ENCODE results near the gene TRERF1.

The TRERF1 gene

GRCh38 chr6:42393339-42393738, 58.4 kb downstream of the TRERF1 start:
- no peak for DNase-seq

DNA sequence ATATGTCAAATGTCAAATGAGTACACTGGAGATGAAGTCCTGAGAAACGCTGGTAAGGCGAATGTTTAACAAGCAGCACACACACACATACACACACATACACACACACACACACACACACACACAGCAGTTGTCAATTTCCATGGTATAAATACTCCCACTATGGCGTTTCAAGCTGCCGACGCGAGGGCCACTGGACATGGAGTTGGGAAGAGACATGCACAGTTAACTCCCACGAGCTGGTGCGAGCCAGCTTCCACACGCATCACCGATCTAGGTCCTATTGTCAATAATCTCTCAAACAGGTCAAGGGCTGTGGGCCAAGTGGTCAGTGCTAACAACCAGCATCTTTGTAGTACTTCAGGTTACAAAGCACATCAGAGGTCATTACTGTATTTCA, 58.9 kb downstream of the TRERF1 start:
- no peak for DNase-seq

DNA sequence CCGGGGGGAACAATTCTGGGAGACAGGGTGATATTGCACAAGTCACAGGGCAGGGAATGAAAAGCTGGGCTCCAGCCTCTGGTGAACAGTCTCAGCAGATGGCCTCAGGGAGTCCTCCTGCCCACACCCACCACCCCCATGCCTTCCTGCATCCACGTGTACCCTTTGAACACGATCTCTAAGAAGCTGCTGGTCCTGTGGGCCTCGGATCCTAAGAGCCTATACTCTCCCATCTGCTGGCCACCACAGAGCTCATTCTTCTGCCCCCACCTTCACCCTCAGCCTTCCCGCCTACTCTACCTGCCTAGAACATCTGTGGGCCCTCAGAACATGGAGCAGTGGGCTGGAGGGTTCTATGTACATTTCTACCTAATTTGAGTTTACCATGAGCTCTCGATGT, 60.3 kb downstream of the TRERF1 start:
- DNase-seq: no peak

DNA sequence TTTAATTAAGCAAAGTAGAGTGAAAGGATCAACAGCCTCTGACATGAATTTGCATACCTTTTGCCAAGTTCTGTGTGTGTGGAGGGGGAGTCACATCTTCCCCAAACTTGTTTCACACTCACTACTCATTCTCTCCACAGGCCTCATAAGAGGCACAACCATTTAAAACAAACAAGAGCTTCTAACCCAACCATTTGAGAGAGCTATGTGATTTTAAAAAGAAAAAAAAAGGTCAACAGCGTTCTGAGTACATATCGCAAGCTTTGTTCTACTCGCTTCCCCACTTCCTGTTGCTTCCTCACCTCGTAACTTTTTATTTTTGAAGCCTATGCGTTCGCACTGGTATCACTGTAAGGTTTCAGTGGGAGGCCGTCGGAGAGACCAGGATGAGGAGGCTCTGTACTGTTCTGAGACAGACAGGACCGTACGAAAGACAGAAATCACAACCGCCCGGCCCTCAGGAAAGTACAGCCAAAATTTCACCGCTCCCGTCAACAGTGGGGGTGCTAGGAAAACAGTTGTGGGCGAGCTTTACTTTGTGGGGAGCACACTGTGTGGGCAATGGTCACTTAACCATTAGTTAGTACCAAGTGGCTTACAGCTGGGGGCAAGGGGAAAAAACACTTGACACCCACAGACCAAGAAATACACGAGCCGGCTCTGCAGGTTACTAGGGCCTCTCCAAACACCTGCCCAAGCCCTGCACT, 61.3 kb downstream of the TRERF1 start:
- DNase-seq: no peak

DNA sequence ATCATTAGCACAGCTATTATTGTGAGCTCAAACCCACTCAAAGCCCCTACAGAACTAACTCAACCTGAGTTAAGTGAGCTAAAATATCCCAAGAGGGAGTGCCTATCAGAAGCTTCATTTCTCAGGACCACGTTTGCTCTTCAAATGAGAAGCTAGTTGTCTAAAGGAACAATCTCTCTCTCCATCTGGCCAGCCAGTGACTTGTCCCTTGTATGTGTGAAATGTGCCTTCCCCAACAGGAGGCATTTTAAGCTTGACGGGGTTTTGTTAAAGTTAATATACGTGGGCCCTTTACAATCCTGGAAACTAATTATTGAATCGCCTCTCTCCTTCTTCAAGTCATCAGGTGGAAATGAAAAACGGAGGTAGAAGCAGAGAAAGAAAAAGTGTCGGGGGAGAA, 62.0 kb downstream of the TRERF1 start:
- DNase-seq: no peak

GRCh38 chr6:42388046-42388445, 63.7 kb downstream of the TRERF1 start:
- DNase-seq: no peak

- DNase-seq: no peak
Observed at GRCh38 chr6:42387336-42387735, 64.4 kb downstream of the TRERF1 start.

GRCh38 chr6:42385339-42385738, 66.4 kb downstream of the TRERF1 start:
- no peak for DNase-seq

DNA sequence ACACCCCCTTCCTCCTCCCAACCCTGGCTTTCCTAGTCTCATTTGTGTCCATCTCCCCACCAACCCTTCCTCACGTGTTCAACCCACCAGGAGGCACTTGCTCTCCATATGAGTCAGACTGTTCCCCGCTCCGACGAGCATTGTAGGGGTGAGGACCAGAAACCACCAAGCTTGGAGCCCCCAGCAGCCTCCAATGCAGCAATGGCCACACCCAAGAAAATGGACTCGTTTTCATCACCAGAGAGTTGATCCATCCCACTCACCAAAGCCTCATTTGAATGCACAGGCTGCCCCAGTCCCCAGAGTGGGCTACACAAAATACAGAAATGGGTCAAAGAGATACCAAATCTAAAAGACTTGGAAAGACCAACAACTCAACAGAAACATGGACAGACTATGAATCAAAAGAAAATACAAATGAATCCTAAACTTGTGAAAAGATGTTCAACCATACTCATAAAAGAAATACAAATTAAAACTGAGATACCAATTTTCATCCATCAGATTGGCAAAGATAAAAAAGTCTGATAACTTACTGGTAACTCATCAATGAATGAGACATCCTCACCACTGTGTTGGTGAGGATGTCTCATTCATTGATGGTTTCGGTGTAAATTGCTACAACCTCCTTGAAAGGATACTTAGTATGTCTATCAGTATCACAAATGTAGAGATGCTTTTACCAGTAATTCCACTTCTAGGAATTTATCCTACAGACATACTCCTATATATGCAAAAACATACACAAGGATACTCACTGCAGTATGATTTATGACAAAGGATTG, 68.1 kb downstream of the TRERF1 start:
- no peak for DNase-seq

DNA sequence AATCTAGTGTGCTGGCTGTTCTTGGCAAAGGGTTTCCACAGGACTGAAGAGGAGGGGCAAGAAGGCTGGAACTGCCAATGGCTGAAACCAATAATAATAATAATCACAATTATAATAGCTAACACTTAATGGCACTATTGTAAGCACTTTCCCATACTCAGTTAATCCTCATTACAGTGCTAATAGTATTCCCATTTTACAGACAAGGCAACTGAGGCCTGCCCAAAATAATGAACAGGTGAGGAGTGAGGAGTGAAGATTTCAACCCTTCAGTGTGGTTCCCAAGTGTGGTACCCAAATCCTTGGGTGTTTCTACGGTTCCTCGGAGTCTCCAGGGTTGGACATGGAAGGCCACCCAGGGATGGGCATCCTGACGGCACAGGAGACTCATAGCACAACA, 69.9 kb downstream of the TRERF1 start:
- no peak for DNase-seq

- no peak for DNase-seq
Observed at GRCh38 chr6:42380228-42380979, 71.3 kb downstream of the TRERF1 start.

DNA sequence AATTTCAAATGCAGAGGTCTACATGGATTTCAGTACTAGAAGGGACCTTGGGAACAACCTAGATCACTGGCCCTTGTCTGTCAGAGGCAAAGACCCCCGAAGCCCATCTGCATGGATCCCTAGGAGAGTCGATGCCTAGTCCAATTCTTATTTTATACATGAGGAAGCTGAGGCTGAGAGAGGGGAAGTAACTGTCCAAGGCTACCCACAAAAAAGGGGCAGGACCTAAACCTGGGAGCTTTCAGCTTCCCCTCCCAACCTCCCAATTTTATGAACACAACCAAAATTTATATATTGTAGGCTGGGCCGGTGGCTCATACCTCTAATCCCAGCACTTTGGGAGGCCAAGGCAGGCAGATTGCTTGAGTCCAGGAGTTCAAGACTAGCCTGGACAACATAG, 73.2 kb downstream of the TRERF1 start:
- DNase-seq: no peak

DNA sequence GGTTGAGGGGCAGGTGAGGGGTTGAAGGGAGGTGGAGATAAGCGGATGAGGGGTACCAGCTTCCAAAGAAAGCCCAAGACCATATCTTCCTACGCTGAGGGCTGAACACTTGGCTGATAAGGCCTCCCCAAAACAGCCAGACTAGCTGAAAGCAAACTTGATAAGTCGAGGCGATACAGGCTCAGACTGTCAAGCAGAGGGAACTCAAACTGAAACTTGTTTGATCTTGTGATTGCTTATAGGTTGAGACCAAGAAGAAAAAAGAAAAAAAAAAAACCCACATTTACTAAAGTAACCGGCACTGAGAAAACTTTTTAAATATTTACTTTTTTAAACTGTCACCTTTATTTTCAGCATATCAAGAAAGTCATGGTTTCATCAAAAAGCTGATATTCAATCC, 73.6 kb downstream of the TRERF1 start:
- no peak for DNase-seq

GRCh38 chr6:42375007-42375635, 76.6 kb downstream of the TRERF1 start:
- DNase-seq: no peak

DNA sequence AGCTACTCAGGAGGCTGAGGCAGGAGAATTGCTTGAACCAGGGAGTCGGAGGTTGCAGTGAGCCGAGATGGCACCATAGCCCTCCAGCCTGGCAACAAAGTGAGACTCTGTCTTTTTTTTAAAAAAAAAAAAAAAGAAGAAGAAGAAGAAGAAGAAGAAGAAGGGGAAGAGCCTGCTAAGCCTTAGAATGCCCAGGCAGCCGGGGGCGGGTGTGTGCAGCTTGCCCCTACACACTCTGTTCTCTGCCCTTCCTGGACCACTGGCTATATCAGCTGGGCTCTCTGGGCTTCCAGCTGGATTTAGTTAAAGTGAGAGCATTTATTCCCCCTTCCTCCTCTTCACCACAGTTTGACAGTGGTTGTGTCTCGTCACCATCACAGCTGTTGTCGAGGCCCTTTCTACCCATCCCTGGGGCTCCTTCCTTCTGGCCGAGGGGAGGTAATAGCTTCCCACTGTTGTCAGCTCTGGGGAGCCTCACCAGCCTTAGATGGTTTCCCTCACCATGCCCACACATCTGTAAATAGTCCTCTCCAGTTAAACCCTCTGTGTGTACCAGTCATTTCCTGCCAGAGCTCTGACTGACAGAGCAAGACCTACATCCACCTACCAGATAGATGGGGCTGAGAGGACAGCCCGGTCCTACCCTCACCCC, 77.6 kb downstream of the TRERF1 start:
- DNase-seq: no peak

- no peak for DNase-seq
Observed at GRCh38 chr6:42372699-42373098, 79.0 kb downstream of the TRERF1 start.

DNA sequence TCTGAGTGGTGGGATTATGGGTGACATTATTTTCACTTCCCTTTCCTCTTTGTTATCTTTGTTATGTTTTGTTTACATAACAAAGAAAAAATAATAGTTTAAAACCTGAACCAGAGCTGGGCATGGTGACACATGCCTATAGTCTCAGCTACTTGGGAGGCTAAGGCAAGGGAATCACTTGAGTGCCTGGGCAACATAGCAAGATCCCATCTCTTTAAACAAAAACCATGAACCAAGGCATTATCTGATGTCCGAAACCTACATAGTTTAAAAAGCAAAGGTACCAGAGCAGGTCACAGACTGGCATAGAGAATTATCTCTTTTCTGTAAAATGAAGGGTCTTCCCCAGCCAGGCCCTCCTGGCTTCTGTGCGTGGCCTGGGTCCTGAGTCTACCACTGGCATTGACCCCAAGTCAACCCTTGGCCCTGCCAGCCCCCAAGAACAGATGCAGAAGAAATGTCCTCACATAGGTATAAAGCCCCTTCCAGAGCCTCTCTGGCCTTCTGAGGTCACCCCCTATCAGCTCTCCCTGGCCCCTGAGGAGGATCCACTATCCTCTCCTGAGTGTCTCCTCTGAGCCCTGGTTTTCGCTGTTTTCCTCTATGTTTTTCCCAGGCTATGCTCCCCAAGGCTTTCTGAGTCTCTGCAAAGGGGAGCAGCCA, 81.3 kb downstream of the TRERF1 start:
- no peak for DNase-seq

DNA sequence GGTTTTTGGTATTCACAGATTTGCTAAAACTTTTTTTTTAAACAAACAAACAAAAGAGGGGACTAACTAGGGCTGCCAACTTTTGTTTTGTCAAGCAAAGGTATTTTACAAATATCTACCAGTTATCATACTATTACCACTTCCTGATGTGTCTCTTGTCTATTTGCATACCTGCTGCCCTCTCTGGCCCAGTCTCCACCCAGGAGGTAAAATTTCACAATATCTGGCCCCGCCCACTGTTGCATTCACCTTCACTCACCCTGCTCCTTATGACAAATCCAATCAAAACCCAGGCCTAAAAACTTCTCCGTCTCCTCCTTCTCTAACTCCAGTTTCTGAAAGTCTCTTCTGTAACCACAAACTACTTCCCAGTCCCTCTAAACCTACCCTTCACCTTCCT, 82.2 kb downstream of the TRERF1 start:
- no peak for DNase-seq

- DNase-seq: no peak
Observed at GRCh38 chr6:42368181-42368580, 83.5 kb downstream of the TRERF1 start.

DNA sequence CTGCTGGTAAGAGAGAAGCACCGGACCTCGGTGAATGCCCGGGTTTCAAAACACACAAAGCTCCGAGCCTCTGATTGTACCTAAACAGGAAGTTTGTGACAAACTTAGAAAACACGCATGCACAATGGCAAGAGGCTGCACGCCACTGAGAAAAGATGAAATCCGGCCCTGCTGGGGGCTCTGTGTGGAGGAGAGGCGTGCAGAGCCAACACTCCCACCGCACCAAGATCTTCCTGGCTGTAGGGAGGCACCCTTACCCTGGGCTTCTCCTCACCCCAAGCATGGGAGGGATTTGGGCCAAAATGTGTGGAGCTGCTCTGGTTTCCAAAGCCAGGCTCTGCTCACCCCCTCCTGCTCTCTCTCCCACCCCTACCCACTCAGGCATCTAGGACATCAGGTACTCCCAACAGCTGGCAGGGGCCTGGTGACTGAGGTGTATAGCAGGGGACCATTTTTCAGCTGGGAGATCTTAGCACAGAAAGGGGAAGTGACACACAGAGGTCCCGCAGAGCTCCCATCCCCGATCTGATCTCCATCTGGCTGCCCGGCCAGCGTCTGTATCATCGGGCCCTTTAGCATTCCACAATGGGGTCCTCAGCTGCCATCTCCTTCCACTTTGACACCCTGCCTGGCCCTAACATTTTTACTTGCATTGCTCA, 84.2 kb downstream of the TRERF1 start:
- no peak for DNase-seq

DNA sequence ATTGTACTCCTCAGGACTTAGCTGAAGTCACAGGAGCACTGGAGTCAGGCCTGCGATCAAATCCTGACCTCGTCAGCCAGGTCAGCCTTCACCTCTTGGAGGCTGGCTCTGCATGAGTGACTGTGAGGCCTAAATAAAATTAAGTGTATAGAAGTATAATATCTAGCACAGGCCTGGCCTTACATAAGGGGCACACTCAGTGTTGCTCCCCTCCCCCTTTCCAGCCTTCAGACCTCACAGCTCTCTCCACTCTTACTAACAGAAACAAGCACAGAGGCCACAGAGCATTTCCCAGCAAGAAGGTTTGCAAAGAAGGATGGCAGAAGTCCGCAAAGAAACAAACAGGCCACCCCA, 84.8 kb downstream of the TRERF1 start:
- no peak for DNase-seq
